Ishikawa (cell line): ENCODE measurements around the gene SLCO2B1.

Source experiments
- CEBPB ChIP-seq: IDR thresholded peaks from 2 replicates; pipeline ENCODE4 v1.6.1; 2012
- CREB1 ChIP-seq: IDR thresholded peaks from 2 replicates; pipeline ENCODE4 v1.6.1; 2012; ENCODE audit warnings: low read depth
- EGR1 ChIP-seq: IDR thresholded peaks from 2 replicates; pipeline ENCODE4 v1.6.1; 2012
- EP300 ChIP-seq: IDR thresholded peaks from 2 replicates; pipeline ENCODE4 v1.6.1; 2012; ENCODE audit warnings: borderline replicate concordance
- FOXM1 ChIP-seq: IDR thresholded peaks from 2 replicates; pipeline ENCODE4 v1.6.1; 2012; ENCODE audit warnings: low read depth, borderline replicate concordance
- MAX ChIP-seq: IDR thresholded peaks from 2 replicates; pipeline ENCODE4 v1.6.1; 2012
- NFIC ChIP-seq: IDR thresholded peaks from 2 replicates; pipeline ENCODE4 v1.6.1; 2012
- RAD21 ChIP-seq: IDR thresholded peaks from 2 replicates; pipeline ENCODE4 v1.6.1; 2012; ENCODE audit warnings: low read depth
- TAF1 ChIP-seq: IDR thresholded peaks from 2 replicates; pipeline ENCODE4 v1.6.1; 2012; ENCODE audit warnings: low read depth, mild to moderate bottlenecking
- TCF12 ChIP-seq: IDR thresholded peaks from 2 replicates; pipeline ENCODE4 v1.6.1; 2012; ENCODE audit warnings: low read depth
- TEAD4 ChIP-seq: IDR thresholded peaks from 2 replicates; pipeline ENCODE4 v1.6.1; 2012
- YY1 ChIP-seq: IDR thresholded peaks from 2 replicates; pipeline ENCODE4 v1.6.1; 2012; ENCODE audit warnings: low read depth
- ZBTB7A ChIP-seq: IDR thresholded peaks from 2 replicates; pipeline ENCODE4 v1.6.1; 2012; ENCODE audit warnings: low read depth
- TF ChIP-seq, protein P1 (sequence below): IDR thresholded peaks from 2 replicates; pipeline ENCODE4 v1.6.1; 2012
- TF ChIP-seq, protein P2 (sequence below): IDR thresholded peaks from 2 replicates; pipeline ENCODE4 v1.6.1; 2012; ENCODE audit warnings: low read depth, mild to moderate bottlenecking

SLCO2B1 gene

DNA sequence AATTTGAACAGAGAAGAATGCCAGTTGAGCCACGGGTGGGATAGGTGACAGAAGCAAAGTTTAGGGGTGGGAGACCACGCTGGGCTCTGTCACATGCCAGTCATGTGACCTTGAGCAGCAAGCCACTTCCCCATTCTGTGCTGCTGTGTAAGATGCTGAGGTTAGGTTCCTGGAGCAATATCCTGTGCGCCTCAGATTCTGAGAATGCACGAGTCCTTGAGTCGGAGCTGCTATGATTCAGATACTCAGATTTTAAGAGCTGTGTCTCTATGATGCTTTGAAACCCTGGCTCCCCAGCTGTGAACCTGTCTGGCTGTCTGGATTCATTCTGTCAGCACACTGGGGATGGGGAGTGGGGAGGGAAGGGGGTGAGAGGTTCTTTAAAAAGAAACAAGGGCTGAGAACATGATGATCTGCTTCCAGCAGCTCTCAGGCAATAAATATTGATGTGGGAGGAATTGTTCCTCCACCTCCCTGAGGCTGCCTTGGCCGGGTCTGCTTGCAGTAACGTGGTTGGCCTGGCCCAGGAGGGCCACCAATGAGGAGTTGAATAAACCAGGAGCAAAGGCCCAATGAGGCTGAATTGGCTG lies 24.0 kb downstream of the SLCO2B1 start:
- TF ChIP-seq, protein P1, sequence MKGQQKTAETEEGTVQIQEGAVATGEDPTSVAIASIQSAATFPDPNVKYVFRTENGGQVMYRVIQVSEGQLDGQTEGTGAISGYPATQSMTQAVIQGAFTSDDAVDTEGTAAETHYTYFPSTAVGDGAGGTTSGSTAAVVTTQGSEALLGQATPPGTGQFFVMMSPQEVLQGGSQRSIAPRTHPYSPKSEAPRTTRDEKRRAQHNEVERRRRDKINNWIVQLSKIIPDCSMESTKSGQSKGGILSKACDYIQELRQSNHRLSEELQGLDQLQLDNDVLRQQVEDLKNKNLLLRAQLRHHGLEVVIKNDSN, result peak; percentile 47
- TF ChIP-seq TAF1, result no peak

DNA sequence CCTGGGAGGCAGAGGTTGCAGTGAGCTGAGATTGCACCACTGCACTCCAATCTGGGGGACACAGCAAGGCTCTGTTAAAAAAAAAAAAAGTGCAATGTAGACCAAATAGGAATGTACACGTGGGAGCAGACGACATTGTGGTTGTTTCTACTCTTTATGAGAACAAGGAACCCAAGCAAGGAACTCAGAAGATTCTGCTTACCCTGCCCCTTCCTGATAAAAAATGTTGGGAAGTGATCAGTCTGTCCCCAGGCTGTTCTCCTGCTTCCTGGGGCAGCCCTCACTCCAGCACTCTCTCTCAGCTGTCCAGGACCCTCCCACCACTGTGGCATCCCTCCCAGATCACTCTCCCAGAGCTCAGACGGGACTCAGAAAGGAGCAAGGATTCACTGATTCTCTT lies 31.8 kb downstream of the SLCO2B1 start:
- TF ChIP-seq CREB1 (no peak), TAF1 (no peak), TEAD4 (no peak), YY1 (no peak), EP300 (no peak), TCF12 (no peak), EGR1 (no peak), ZBTB7A (no peak), NFIC (no peak), FOXM1 (no peak), CEBPB (no peak), RAD21 (no peak)
- TF ChIP-seq, protein P1, result no peak
- TF ChIP-seq, protein P2, sequence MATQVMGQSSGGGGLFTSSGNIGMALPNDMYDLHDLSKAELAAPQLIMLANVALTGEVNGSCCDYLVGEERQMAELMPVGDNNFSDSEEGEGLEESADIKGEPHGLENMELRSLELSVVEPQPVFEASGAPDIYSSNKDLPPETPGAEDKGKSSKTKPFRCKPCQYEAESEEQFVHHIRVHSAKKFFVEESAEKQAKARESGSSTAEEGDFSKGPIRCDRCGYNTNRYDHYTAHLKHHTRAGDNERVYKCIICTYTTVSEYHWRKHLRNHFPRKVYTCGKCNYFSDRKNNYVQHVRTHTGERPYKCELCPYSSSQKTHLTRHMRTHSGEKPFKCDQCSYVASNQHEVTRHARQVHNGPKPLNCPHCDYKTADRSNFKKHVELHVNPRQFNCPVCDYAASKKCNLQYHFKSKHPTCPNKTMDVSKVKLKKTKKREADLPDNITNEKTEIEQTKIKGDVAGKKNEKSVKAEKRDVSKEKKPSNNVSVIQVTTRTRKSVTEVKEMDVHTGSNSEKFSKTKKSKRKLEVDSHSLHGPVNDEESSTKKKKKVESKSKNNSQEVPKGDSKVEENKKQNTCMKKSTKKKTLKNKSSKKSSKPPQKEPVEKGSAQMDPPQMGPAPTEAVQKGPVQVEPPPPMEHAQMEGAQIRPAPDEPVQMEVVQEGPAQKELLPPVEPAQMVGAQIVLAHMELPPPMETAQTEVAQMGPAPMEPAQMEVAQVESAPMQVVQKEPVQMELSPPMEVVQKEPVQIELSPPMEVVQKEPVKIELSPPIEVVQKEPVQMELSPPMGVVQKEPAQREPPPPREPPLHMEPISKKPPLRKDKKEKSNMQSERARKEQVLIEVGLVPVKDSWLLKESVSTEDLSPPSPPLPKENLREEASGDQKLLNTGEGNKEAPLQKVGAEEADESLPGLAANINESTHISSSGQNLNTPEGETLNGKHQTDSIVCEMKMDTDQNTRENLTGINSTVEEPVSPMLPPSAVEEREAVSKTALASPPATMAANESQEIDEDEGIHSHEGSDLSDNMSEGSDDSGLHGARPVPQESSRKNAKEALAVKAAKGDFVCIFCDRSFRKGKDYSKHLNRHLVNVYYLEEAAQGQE, result no peak

- no peak for TF ChIP-seq TCF12
- TF ChIP-seq NFIC, result no peak
- TF ChIP-seq, protein P2, result no peak
- no peak for TF ChIP-seq YY1
- no peak for TF ChIP-seq TAF1
- TF ChIP-seq RAD21, result no peak
- no peak for TF ChIP-seq EGR1
- TF ChIP-seq EP300, result no peak
- TF ChIP-seq FOXM1, result no peak
- no peak for TF ChIP-seq CEBPB
- TF ChIP-seq, protein P1, result no peak
- TF ChIP-seq TEAD4, result no peak
- TF ChIP-seq MAX, result no peak
- TF ChIP-seq ZBTB7A, result no peak
- TF ChIP-seq CREB1, result no peak
Observed at GRCh38 chr11:75184051-75184450, 33.1 kb downstream of the SLCO2B1 start.

DNA sequence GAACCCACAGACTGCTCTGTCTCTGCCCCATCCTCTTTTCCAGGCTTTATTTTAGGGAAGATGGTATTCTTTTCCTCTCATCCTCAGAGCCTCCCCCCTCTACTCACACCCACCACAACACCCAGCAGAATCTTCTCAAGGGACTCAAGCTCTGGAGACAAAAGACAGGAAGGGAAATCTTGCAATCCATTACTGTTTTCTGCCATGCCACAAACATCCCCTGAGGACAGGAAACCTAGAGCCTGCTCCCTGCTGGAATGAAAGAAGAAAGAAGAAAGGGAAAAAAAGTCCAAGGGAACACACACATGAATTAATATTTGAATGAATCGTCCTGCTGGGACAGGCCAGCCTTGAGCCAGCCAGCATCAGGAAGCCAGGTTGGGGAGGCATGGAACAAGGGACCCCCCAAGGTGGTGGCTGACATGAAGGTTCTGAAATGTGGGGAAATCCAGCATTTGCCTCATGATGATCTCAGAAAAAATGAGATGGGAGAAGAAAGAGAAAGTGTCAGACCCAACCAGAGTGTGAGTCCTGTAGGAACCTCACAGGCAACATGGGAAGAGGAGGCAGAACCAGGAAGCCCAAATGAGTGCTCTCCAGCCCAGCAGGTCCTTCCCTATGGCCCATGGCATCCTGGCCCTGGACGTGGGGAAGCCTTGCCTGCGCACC lies 34.0 kb downstream of the SLCO2B1 start:
- TF ChIP-seq TEAD4 (no peak), ZBTB7A (no peak), TCF12 (no peak), FOXM1 (no peak), EGR1 (no peak), TAF1 (no peak), CEBPB (no peak), NFIC (no peak)
- TF ChIP-seq, protein P1, result no peak

GRCh38 chr11:75185866-75186265 lies 35.0 kb downstream of the SLCO2B1 start:
- TF ChIP-seq EGR1 (no peak), YY1 (no peak), NFIC (no peak), MAX (no peak), TCF12 (no peak), CEBPB (no peak), RAD21 (no peak), TAF1 (no peak), EP300 (no peak), FOXM1 (no peak), CREB1 (no peak), ZBTB7A (no peak), TEAD4 (no peak)
- TF ChIP-seq, protein P1, result no peak
